GM20000 (cell line): ENCODE data around the gene GLYR1.

Experiments
- DNase-seq: peaks from one replicate; pipeline ENCODE4 v3.0.0; 2012; ENCODE audit warnings: low spot score
- TF ChIP-seq, protein P1 (sequence below): IDR thresholded peaks from 2 replicates; pipeline ENCODE4 v1.5.1; 2012; ENCODE audit warnings: mild to moderate bottlenecking, control low read depth; ENCODE audit errors: extremely low read depth, missing control alignments

Gene GLYR1

DNA sequence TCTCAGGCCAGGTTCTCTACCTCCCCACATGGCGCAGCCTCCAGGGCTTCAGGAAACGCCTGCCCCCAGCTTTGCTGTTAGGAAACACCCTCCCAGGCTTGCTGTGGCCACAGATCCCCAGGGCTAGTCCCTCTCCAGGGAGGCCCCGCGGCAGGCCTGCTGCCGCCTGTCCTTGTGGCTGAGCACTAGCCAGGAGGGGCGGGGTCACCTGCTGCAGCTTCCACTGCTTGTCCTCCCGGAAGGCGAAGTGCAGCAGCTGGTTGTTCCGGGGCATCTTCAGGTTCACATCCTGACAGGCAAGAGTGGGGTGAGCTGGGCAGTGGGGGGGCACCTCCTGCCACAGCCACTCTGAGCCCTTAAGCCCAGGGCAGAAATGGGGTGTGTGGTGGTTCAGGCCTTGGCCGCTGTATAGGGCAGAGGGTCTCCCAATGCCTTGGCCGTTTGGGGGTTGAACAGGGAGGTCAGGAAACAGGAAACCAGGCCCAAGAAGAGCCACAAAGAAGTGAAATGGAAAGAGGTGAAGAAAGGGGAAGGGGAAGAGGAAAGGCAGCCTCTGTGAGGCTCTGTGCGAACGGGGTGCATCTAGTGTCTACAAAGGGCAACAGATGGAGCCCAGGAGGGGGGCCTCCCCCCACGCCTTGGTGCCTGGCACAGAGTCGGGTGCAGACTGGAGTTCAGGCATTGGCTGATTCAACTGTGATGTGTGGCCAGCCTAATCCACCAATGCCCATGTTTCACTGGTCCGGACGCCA is 46.6 kb downstream of the GLYR1 start:
- TF ChIP-seq, protein P1, sequence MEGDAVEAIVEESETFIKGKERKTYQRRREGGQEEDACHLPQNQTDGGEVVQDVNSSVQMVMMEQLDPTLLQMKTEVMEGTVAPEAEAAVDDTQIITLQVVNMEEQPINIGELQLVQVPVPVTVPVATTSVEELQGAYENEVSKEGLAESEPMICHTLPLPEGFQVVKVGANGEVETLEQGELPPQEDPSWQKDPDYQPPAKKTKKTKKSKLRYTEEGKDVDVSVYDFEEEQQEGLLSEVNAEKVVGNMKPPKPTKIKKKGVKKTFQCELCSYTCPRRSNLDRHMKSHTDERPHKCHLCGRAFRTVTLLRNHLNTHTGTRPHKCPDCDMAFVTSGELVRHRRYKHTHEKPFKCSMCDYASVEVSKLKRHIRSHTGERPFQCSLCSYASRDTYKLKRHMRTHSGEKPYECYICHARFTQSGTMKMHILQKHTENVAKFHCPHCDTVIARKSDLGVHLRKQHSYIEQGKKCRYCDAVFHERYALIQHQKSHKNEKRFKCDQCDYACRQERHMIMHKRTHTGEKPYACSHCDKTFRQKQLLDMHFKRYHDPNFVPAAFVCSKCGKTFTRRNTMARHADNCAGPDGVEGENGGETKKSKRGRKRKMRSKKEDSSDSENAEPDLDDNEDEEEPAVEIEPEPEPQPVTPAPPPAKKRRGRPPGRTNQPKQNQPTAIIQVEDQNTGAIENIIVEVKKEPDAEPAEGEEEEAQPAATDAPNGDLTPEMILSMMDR: no peak

GRCh38 chr16:4799171-4799855 is 47.8 kb downstream of the GLYR1 start:
- TF ChIP-seq, protein P1: no peak
- DNase-seq: no peak

More for the DNA sequence above, 46.6 kb downstream of the GLYR1 start:
- DNase-seq: peak; percentile 75

GRCh38 chr16:4798456-4798855 is 48.6 kb downstream of the GLYR1 start:
- TF ChIP-seq, protein P1: no peak
- no peak for DNase-seq

DNA sequence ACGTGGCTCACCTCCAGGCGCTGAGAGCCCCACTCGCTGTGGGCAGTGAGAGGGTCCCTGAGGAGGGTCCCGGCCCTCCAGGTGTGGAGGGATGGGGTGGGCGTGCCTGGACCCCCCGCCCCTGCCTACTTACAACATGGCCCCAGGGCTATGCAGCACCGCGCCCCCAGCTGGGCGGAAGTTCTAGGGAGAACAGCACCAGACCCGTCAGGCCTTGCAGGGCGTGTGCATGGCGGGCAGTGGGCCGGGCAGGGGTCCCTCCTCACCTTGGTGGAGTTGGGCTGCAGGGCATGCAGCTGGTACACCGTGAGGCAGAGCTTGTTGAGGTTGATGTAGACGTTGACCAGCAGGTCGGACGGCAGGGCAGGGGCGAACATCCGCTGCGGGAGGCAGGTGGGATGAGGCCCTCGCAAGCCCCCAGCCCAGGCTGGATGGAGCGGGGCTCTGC is 49.3 kb downstream of the GLYR1 start:
- TF ChIP-seq, protein P1: no peak
- DNase-seq: no peak

- TF ChIP-seq, protein P1: no peak
- DNase-seq: no peak
Observed at GRCh38 chr16:4796982-4797804, 49.9 kb downstream of the GLYR1 start.

GRCh38 chr16:4795828-4796572 is 51.1 kb downstream of the GLYR1 start:
- no peak for DNase-seq
- TF ChIP-seq, protein P1: no peak
